Karpas-422 (cell line): ENCODE measurements around the gene SPRY4. TPM values are rescaled to one million over a fixed set of nuclear protein-coding genes. Genes with fewer than 3 reads are reported as not detected.

Experiments used
- DNase-seq: peaks from one replicate; pipeline ENCODE4 v3.0.0-alpha.2; 2015
- H2AFZ ChIP-seq: fragments of 200-600 bp; sonication (generic); 2 replicates; pipeline ENCODE4 v1.6.1; 2014; ENCODE audit warnings: antibody characterized with exemption, low read length, mixed read lengths
- H3K27ac ChIP-seq: fragments of 200-600 bp; sonication (generic); 2 replicates; pipeline ENCODE4 v1.5.1; 2014; ENCODE audit warnings: mild to moderate bottlenecking, low read length, moderate library complexity
- H3K27me3 ChIP-seq: fragments of 200-600 bp; sonication (generic); 2 replicates; pipeline ENCODE4 v1.6.1; 2014; ENCODE audit warnings: low read length, mixed read lengths
- H3K36me3 ChIP-seq: fragments of 200-600 bp; sonication (generic); 2 replicates; pipeline ENCODE4 v1.6.1; 2014; ENCODE audit warnings: low read length, mixed read lengths; ENCODE audit not compliant: insufficient read depth
- H3K4me1 ChIP-seq: fragments of 200-600 bp; sonication (generic); 2 replicates; pipeline ENCODE4 v1.6.1; 2014; ENCODE audit warnings: mild to moderate bottlenecking, low read length, mixed read lengths
- H3K4me2 ChIP-seq: fragments of 200-600 bp; sonication (generic); 2 replicates; pipeline ENCODE4 v1.6.1; 2014; ENCODE audit warnings: low read length, low read depth, mild to moderate bottlenecking; ENCODE audit not compliant: poor library complexity, severe bottlenecking
- H3K4me3 ChIP-seq: fragments of 200-600 bp; sonication (generic); 2 replicates; pipeline ENCODE4 v1.5.1; 2014; ENCODE audit warnings: mild to moderate bottlenecking, antibody characterized with exemption, low read length, mixed read lengths
- H3K79me2 ChIP-seq: fragments of 200-600 bp; sonication (generic); 2 replicates; pipeline ENCODE4 v1.6.1; 2014; ENCODE audit warnings: mild to moderate bottlenecking, low read length, mixed read lengths
- H3K9ac ChIP-seq: fragments of 200-600 bp; sonication (generic); 2 replicates; pipeline ENCODE4 v1.6.0; 2014; ENCODE audit warnings: low read length
- H3K9me2 ChIP-seq: fragments of 200-600 bp; sonication (generic), shearing (Covaris generic); replicated peaks from 2 replicates; pipeline ENCODE4 v1.6.0; 2014; ENCODE audit warnings: mild to moderate bottlenecking, low read length, moderate library complexity; ENCODE audit not compliant: insufficient read depth
- H3K9me3 ChIP-seq: fragments of 300-700, 200-600 bp; sonication (generic); 2 replicates; pipeline ENCODE4 v1.6.1; 2014; ENCODE audit warnings: low read length, mixed read lengths
- H4K20me1 ChIP-seq: fragments of 200-600 bp; sonication (generic); 2 replicates; pipeline ENCODE4 v1.6.1; 2014; ENCODE audit warnings: mild to moderate bottlenecking, antibody characterized with exemption, low read length, low read depth; ENCODE audit not compliant: insufficient read depth
- total RNA-seq: library from RNA; depleted of rRNA; stranded (reverse); fragments of >200 nt; shearing (Covaris generic); gene quantifications from 2 replicates; pipeline ENCODE4 v1.2.3, GENCODE V29; 2014; ENCODE audit warnings: low replicate concordance

The SPRY4 gene
- total RNA-seq, 1 experiment from 2014 or later: 0.26 TPM

DNA sequence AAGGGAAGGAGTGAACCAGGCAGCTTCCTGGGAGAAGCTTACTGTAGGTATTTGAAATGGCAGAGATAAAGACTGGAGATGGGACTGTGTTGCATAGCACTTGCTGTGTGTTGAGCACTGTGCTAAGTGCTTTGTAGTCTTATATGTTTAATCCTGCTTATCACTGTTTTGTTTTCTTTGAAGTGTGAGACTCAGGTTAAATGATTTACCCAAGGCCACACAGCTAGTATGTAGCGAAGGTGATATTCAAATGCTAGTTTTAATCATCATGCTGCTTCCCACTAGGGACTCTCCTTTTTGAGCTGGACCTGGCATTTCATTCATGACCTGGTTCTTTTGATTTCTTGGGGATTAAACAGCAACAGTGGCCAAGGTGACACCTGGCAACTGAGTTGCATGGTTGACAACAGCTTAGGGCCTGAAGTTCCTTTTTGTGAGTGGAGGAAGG, 35.3 kb upstream of the SPRY4 start:
- Histone ChIP-seq H3K36me3 (no peaks in the 10 kb centered on the region), H3K27me3 (0 out of 2 replicates have a peak, but pooled peaks cover 5% of the 10 kb centered on the region), H3K27ac (no peak overlapping the region), H3K9me2 (no peaks in the 10 kb centered on the region), H3K9me3 (no peaks in the 10 kb centered on the region), H4K20me1 (no peaks in the 10 kb centered on the region), H3K79me2 (no peaks in the 10 kb centered on the region), H3K4me1 (peaks cover 20% of the 10 kb centered on the region), H3K9ac (no peak overlapping the region), H2AFZ (no peak overlapping the region), H3K4me3 (no peak overlapping the region), H3K4me2 (no peak overlapping the region)
- DNase-seq: no peak

DNA sequence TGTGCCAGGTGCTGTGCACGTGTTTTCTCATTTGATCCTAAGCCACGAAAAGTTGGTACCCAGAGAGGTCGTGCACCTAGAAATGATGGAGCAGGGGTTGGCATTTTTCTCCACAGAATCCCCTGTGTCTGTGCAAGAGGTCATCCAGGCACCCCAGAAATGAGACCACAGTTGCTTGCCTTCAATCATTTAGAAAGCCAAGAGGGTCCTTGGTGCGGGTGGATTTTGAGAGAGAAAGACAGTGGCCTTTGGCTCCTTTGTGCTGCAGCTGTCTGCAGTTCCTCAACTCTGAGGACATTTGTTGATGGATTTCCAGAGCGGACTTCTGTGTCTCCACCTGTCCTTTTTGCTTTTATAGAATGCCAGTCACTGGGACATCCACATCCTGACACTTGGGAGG, 33.8 kb upstream of the SPRY4 start:
- Histone ChIP-seq H3K27ac (no peak overlapping the region), H3K27me3 (0 out of 2 replicates have a peak, but pooled peaks cover 5% of the 10 kb centered on the region), H4K20me1 (no peaks in the 10 kb centered on the region), H2AFZ (no peak overlapping the region), H3K36me3 (no peaks in the 10 kb centered on the region), H3K4me2 (no peak overlapping the region), H3K9ac (no peak overlapping the region), H3K9me3 (no peaks in the 10 kb centered on the region), H3K9me2 (no peaks in the 10 kb centered on the region), H3K4me1 (peaks cover 15% of the 10 kb centered on the region), H3K4me3 (no peak overlapping the region), H3K79me2 (no peaks in the 10 kb centered on the region)
- DNase-seq: no peak

DNA sequence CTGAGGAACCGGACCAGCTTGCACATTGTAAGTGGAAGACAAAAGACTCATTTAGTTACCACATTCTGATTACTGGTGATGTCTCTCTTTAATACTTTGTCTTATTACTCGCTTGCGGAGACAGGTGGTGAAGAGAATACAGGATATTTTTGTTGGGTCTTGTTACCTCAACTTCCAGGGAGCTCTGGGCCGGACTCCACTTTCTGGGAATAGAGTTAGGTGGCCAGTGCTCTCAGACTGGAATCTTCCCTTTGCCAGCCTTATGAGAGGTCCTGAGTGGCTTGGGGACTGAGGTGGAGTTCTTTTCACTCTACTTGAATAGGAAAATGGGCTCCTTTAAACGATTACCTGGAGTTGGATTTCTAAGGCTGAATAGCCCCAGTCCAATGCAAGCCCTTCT, 33.3 kb upstream of the SPRY4 start:
- Histone ChIP-seq H2AFZ (no peak overlapping the region), H3K4me2 (no peak overlapping the region), H3K36me3 (no peaks in the 10 kb centered on the region), H3K27me3 (0 out of 2 replicates have a peak, but pooled peaks cover 5% of the 10 kb centered on the region), H3K79me2 (no peaks in the 10 kb centered on the region), H3K9me3 (no peaks in the 10 kb centered on the region), H3K9me2 (no peaks in the 10 kb centered on the region), H3K4me3 (no peak overlapping the region), H3K9ac (no peak overlapping the region), H4K20me1 (no peaks in the 10 kb centered on the region), H3K4me1 (peaks cover 15% of the 10 kb centered on the region), H3K27ac (no peak overlapping the region)
- DNase-seq: no peak

DNA sequence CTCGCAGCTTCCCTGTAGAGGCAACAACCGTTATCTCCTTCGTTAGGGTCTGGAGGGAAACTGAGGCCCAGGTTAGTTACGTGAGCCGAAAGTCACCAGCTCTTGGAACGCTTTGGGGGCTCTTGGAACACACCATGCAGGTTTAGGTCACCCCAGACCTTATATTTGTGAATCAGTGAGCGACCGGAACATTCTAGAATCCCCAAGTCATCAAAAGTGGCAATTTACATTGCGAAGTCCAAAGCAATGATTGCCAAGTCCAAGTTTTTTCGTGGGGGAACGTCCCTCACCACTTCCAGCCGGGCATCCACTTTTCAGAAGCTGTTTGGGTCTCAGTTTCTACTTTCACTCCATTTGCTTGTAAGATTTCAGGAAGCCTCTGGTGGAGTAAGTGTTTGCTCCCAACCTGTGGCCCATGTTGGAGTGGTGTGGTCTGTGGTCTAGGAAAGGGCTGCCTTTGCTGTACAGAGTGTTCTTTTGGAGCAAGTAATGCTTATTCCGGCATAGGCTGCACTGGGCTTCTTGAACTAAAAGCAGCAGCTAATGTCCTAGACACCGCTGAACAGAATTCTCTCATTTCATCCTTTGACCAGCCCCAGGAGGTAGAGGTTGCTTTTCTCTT, 32.8 kb upstream of the SPRY4 start:
- peak overlapping the region; percentile 80 for H3K9ac ChIP-seq
- no peak for DNase-seq
- peak overlapping the region; percentile 84 for H3K4me2 ChIP-seq
- no peaks in the 10 kb centered on the region for H3K9me2 ChIP-seq
- H3K9me3 ChIP-seq: no peaks in the 10 kb centered on the region
- peaks cover 15% of the 10 kb centered on the region for H3K4me1 ChIP-seq
- peak overlapping the region; percentile 78 for H3K4me3 ChIP-seq
- H4K20me1 ChIP-seq: no peaks in the 10 kb centered on the region
- no peaks in the 10 kb centered on the region for H3K36me3 ChIP-seq
- no peak overlapping the region for H3K27ac ChIP-seq
- H3K27me3 ChIP-seq: 0 out of 2 replicates have a peak, but pooled peaks cover 5% of the 10 kb centered on the region
- peak overlapping the region; percentile 100; the same call in 1 of the 2 replicates for H2AFZ ChIP-seq
- H3K79me2 ChIP-seq: no peaks in the 10 kb centered on the region

DNA sequence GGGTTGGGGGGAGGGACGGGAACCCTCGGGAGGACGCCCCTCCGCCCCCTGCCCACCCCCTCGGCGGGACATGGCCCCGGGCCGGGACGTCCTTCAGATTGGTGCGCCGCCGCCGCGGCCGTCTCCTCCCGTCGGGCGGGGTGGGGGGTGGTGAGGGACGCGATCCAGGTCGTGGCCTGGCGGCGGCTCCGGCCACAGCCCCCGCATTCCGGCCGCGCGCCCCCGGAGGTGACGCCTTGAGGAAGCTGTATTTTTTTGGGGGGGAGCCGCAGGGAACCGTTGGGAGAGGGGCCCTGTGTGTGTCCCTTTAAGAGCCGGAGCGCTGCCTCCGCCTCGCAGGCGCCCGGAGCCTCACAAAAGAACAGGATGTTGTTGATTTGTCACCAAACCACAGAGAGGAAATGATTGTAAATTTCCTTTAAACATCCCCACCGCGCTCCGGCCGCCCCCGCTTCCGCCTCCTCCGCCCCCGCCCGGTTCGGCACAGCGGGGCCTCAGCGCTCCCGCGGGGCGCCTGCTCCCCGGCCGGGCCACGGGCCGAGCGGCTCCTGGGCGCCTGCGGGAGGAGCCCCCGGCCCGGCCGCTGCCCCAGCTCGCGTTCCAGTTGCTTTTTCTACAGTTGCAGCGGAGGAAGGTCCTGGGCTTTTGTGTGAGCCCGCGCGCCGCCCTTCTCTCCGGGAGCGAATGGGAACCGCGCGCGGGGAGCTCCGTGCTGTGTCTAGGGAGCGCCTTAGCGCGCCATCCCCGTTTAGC, 32.1 kb upstream of the SPRY4 start:
- H3K4me2 ChIP-seq: peak overlapping the region; percentile 84
- H3K9ac ChIP-seq: peak overlapping the region; percentile 80
- peak overlapping the region; percentile 78 for H3K4me3 ChIP-seq
- no peaks in the 10 kb centered on the region for H4K20me1 ChIP-seq
- no peaks in the 10 kb centered on the region for H3K9me2 ChIP-seq
- H3K36me3 ChIP-seq: no peaks in the 10 kb centered on the region
- H2AFZ ChIP-seq: peak overlapping the region; percentile 100
- H3K79me2 ChIP-seq: no peaks in the 10 kb centered on the region
- H3K27ac ChIP-seq: no peak overlapping the region
- H3K27me3 ChIP-seq: 0 out of 2 replicates have a peak, but pooled peaks cover 5% of the 10 kb centered on the region
- peak; percentile 91 for DNase-seq
- peaks cover 15% of the 10 kb centered on the region for H3K4me1 ChIP-seq
- no peaks in the 10 kb centered on the region for H3K9me3 ChIP-seq

DNA sequence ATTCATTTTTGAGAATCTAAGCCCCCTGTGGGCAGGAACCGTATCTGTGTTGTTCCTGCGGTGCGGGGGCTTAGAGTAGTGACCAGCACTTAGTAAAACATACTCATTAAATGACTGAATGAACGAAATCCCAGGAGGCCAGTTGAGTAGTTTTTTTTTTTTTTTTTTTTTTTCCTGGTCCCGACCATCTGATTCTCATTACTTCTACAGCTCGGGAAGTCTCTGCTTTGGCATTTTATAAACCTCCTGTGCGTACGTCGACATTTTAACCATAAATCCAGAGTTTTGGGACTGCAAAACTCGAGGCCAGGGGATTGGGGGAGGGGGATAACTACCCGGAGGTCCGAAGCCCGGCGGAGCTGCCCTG, 31.5 kb upstream of the SPRY4 start:
- no peak for DNase-seq
- H3K9ac ChIP-seq: peak overlapping the region; percentile 80

DNA sequence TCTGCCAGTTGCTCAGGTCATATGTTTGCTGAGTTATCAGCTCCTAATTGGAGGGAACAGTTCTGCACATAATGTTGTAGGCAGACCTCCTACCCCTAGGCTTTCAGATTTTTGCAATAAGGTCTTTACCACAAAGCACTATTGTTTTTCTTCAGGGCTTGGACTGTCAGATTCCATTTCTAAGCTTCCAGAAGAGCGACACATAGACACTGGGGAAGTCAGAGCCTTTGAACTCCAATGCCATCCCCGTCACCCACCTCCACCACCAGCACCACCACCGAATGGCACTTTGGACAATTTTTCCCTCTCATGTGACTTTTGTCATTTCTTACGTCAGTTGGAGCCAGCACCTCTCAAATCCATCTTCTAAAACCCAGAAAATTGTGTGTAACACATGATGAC, 28.3 kb upstream of the SPRY4 start:
- peaks cover 15% of the 10 kb centered on the region for H3K4me1 ChIP-seq
- no peak overlapping the region for H3K9ac ChIP-seq

More for the DNA sequence above, 31.5 kb upstream of the SPRY4 start:
- peak overlapping the region; percentile 78 for H3K4me3 ChIP-seq
- H3K9me2 ChIP-seq: no peaks in the 10 kb centered on the region
- peak overlapping the region; percentile 100 for H2AFZ ChIP-seq
- 0 out of 2 replicates have a peak, but pooled peaks cover 5% of the 10 kb centered on the region for H3K27me3 ChIP-seq
- peaks cover 15% of the 10 kb centered on the region for H3K4me1 ChIP-seq
- no peak overlapping the region for H3K27ac ChIP-seq
- H4K20me1 ChIP-seq: no peaks in the 10 kb centered on the region
- H3K4me2 ChIP-seq: peak overlapping the region; percentile 84
- H3K36me3 ChIP-seq: no peaks in the 10 kb centered on the region
- H3K9me3 ChIP-seq: no peaks in the 10 kb centered on the region
- no peaks in the 10 kb centered on the region for H3K79me2 ChIP-seq

DNA sequence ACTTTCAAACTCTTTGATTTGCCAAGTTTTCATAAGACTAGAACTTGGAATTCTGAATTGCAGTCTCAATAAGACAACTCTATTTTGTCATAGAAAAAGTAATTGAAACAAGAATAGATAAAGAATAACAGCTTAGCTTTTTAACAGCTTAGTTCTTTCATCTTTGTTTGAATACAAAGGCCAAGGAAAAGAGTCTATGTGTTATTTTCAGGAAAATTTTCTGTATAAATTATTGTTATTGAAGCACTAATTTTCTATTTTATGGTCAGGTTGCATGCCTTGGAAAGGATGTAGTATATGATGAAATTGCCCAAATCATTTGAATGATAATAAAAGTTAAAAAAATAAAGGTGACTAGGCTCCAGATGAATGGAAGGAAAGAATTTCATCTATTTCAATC, 25.2 kb upstream of the SPRY4 start:
- H3K9me2 ChIP-seq: no peaks in the 10 kb centered on the region
- H4K20me1 ChIP-seq: no peaks in the 10 kb centered on the region
- DNase-seq: no peak
- H2AFZ ChIP-seq: no peak overlapping the region
- H3K4me3 ChIP-seq: no peak overlapping the region
- H3K79me2 ChIP-seq: no peaks in the 10 kb centered on the region
- H3K9me3 ChIP-seq: no peaks in the 10 kb centered on the region
- no peak overlapping the region for H3K9ac ChIP-seq
- no peaks in the 10 kb centered on the region for H3K36me3 ChIP-seq
- no peaks in the 10 kb centered on the region for H3K4me1 ChIP-seq
- no peak overlapping the region for H3K4me2 ChIP-seq
- H3K27ac ChIP-seq: no peak overlapping the region
- H3K27me3 ChIP-seq: no peaks in the 10 kb centered on the region

More for the DNA sequence above, 28.3 kb upstream of the SPRY4 start:
- no peaks in the 10 kb centered on the region for H3K79me2 ChIP-seq
- DNase-seq: no peak
- no peaks in the 10 kb centered on the region for H3K36me3 ChIP-seq
- H3K27ac ChIP-seq: no peak overlapping the region
- H3K9me2 ChIP-seq: no peaks in the 10 kb centered on the region
- no peak overlapping the region for H3K4me3 ChIP-seq
- no peaks in the 10 kb centered on the region for H3K9me3 ChIP-seq
- H3K27me3 ChIP-seq: 0 out of 2 replicates have a peak, but pooled peaks cover 5% of the 10 kb centered on the region
- no peak overlapping the region for H2AFZ ChIP-seq
- H4K20me1 ChIP-seq: no peaks in the 10 kb centered on the region
- no peak overlapping the region for H3K4me2 ChIP-seq
